IMR-90 (cell line): ENCODE measurements around the gene TPST1. TPM values are rescaled to one million over a fixed set of nuclear protein-coding genes. Genes with fewer than 3 reads are reported as not detected.
"Not testable (repeated sequence)": the region's sequence is repeated elsewhere in the genome, so short reads cannot be mapped to it uniquely, and the experiment has no call there.

Source experiments
- ATAC-seq: fragments of 200-7000 bp; cut with Tn5 transposase; 2 replicates; pipeline ENCODE4 v1.9.1; 2020; ENCODE audit warnings: low read depth, mild to moderate bottlenecking, moderate library complexity
- BruUV-seq: library from RNA; stranded (reverse); fragments of 400-500 nt; replicated peaks from 2 replicates; lab custom pipeline; 2021; lab: Mats Ljungman, UMichigan
- CTCF ChIA-PET: fragments of 300-600 bp; formaldehyde crosslinking; extraction: SDS; loops from one replicate; lab custom pipeline; 2021; ENCODE audit warnings: antibody characterized with exemption; lab: Yijun Ruan, JAX
- POLR2A ChIA-PET: fragments of 300-600 bp; sonication (Branson Sonifier 250); formaldehyde crosslinking; loops from one replicate; lab custom pipeline; 2022; ENCODE audit warnings: antibody characterized with exemption; ENCODE audit not compliant: unreplicated experiment; lab: Charles Lee
- DNase-seq: peaks from one replicate; pipeline ENCODE4 v3.0.0; 2013
- H2AFZ ChIP-seq: replicated peaks from 2 replicates; pipeline ENCODE3; 2013; ENCODE audit warnings: low read length, mild to moderate bottlenecking; ENCODE audit not compliant: poor library complexity
- H2AK5ac ChIP-seq: 2 replicates; pipeline ENCODE4 v1.6.1; 2013; ENCODE audit warnings: low read depth, low read length, inconsistent platforms
- H2AK9ac ChIP-seq: replicated peaks from 2 replicates; pipeline ENCODE3; 2013; ENCODE audit warnings: mild to moderate bottlenecking, low read depth, low read length, moderate library complexity; ENCODE audit not compliant: poor library complexity
- H2BK120ac ChIP-seq: 2 replicates; pipeline ENCODE4 v1.6.1; 2013; ENCODE audit warnings: low read depth, low read length, inconsistent platforms
- H2BK15ac ChIP-seq: 3 replicates; pipeline ENCODE4 v1.6.1; 2013; ENCODE audit warnings: low read depth, low read length, inconsistent platforms
- H2BK20ac ChIP-seq: 2 replicates; pipeline ENCODE4 v1.6.1; 2013; ENCODE audit warnings: low read depth, mild to moderate bottlenecking, inconsistent platforms, low read length, moderate library complexity
- H2BK5ac ChIP-seq: 2 replicates; pipeline ENCODE4 v1.6.1; 2013; ENCODE audit warnings: mild to moderate bottlenecking, low read depth, low read length, inconsistent platforms; ENCODE audit not compliant: poor library complexity, severe bottlenecking
- H3K14ac ChIP-seq: replicated peaks from 2 replicates; pipeline ENCODE4 v1.6.1; 2013; ENCODE audit warnings: low read depth, low read length, inconsistent platforms
- H3K18ac ChIP-seq: 2 replicates; pipeline ENCODE4 v1.6.1; 2013; ENCODE audit warnings: low read depth, low read length, control low read depth
- H3K23ac ChIP-seq: 2 replicates; pipeline ENCODE4 v1.6.1; 2013; ENCODE audit warnings: low read depth, low read length, inconsistent platforms
- H3K27ac ChIP-seq: 2 replicates; pipeline ENCODE4 v1.5.1; 2013; ENCODE audit warnings: mild to moderate bottlenecking, control low read depth, low read length; ENCODE audit not compliant: insufficient read depth
- H3K27me3 ChIP-seq: 2 replicates; pipeline ENCODE4 v1.6.1; 2013; ENCODE audit warnings: low read length; ENCODE audit not compliant: control insufficient read depth, insufficient read depth
- H3K36me3 ChIP-seq: 2 replicates; pipeline ENCODE4 v1.6.1; 2013; ENCODE audit warnings: low read length, mixed read lengths; ENCODE audit not compliant: control insufficient read depth, insufficient read depth
- H3K4ac ChIP-seq: 2 replicates; pipeline ENCODE4 v1.6.1; 2013; ENCODE audit warnings: low read depth, low read length, inconsistent platforms
- H3K4me1 ChIP-seq: 2 replicates; pipeline ENCODE4 v1.6.1; 2013; ENCODE audit warnings: low read length, mixed read lengths; ENCODE audit not compliant: control insufficient read depth, insufficient read depth
- H3K4me2 ChIP-seq: 2 replicates; pipeline ENCODE4 v1.6.1; 2013; ENCODE audit warnings: low read depth, mild to moderate bottlenecking, control low read depth, low read length, moderate library complexity
- H3K4me3 ChIP-seq: 2 replicates; pipeline ENCODE4 v1.5.1; 2013; ENCODE audit warnings: low read depth, mild to moderate bottlenecking, control low read depth, low read length, moderate library complexity; ENCODE audit not compliant: insufficient read depth
- H3K56ac ChIP-seq: 2 replicates; pipeline ENCODE4 v1.6.1; 2013; ENCODE audit warnings: low read length, inconsistent platforms; ENCODE audit not compliant: insufficient read depth; ENCODE audit errors: extremely low read depth
- H3K79me1 ChIP-seq, 2 experiments: 2 replicates each; pipeline ENCODE4 v1.6.1; 2013; ENCODE audit warnings: low read length in 2 of 2, inconsistent platforms in 1 of 2, low read depth in 1 of 2
- H3K9ac ChIP-seq: 2 replicates; pipeline ENCODE4 v1.6.1; 2013; ENCODE audit warnings: low read depth, low read length, control low read depth
- H3K9me1 ChIP-seq: 2 replicates; pipeline ENCODE4 v1.6.1; 2013; ENCODE audit warnings: low read length, inconsistent platforms; ENCODE audit not compliant: insufficient read depth
- H3K9me3 ChIP-seq: 2 replicates; pipeline ENCODE4 v1.6.1; 2013; ENCODE audit warnings: low read length; ENCODE audit not compliant: control insufficient read depth, insufficient read depth
- H4K20me1 ChIP-seq: 2 replicates; pipeline ENCODE4 v1.6.1; 2013; ENCODE audit warnings: low read length, inconsistent platforms; ENCODE audit not compliant: insufficient read depth
- H4K5ac ChIP-seq: 2 replicates; pipeline ENCODE4 v1.6.1; 2013; ENCODE audit warnings: mild to moderate bottlenecking, low read depth, low read length, control low read depth
- H4K8ac ChIP-seq, 2 experiments: 2 replicates each; pipeline ENCODE4 v1.6.1; 2013; ENCODE audit warnings: low read depth in 2 of 2, low read length in 2 of 2, control low read depth in 1 of 2, inconsistent platforms in 1 of 2
- H4K91ac ChIP-seq: 2 replicates; pipeline ENCODE4 v1.6.1; 2013; ENCODE audit warnings: low read depth, low read length, inconsistent platforms; ENCODE audit not compliant: insufficient read depth
- CEBPB ChIP-seq: IDR thresholded peaks from 2 replicates; pipeline ENCODE4 v1.6.1; 2012; ENCODE audit warnings: low read depth, low read length, improper control_type of control experiment
- POLR2A ChIP-seq: IDR thresholded peaks from 2 replicates; pipeline ENCODE4 v1.6.1; 2012; ENCODE audit warnings: mild to moderate bottlenecking, low read depth, low read length
- WGBS, 2 experiments: methylation state at CpG; one replicate each; pipeline versions ENCODE4 v1.1.5 to v1.1.7; 2013; ENCODE audit warnings: missing lambda C conversion rate in 2 of 2; ENCODE audit not compliant: insufficient read length in 1 of 2; ENCODE audit errors: extremely low coverage in 2 of 2; 5-methylcytosine and 5-hydroxymethylcytosine counted together
- dilution Hi-C: fragments of 300-500 bp; cut with HindIII; formaldehyde crosslinking; loops from one replicate; pipeline ENCODE4 v1.14.3; 2018; ENCODE audit warnings: low sequenced_read_pairs; ENCODE audit not compliant: unreplicated experiment
- in situ Hi-C: fragments of 300-500 bp; cut with MboI; formaldehyde crosslinking; loops from 3 replicates; pipeline ENCODE4 v1.14.3; 2019; ENCODE audit warnings: low sequenced_read_pairs, inconsistent platforms, mixed read lengths
- intact Hi-C: fragments of 100-400 bp; cut with micrococcal nuclease; formaldehyde crosslinking; loops from 2 replicates; pipeline ENCODE4 v1.10.0; 2022
- polyA plus RNA-seq, 3 experiments: library from polyadenylated mRNA; depleted of rRNA; stranded (reverse); fragments of >200 nt; gene quantifications; 2 replicates each; pipeline ENCODE4 v1.2.3, GENCODE V29; 2012; ENCODE audit warnings: low replicate concordance in 1 of 3
- total RNA-seq: library from RNA; depleted of rRNA; stranded (reverse); fragments of >200 nt; gene quantifications from 2 replicates; pipeline ENCODE4 v1.2.3, GENCODE V29; 2012

The TPST1 gene
- total and polyA plus RNA-seq, 2 of the 4 experiments (the other 2 are of a cell fraction): 37.7 to 58.6 TPM

GRCh38 chr7:66170309-66171231 lies 34.6 kb upstream of the TPST1 start:
- H2AK9ac ChIP-seq: peak overlapping the region; percentile 35
- no peak overlapping the region for H3K4me2 ChIP-seq
- no peaks in the 10 kb centered on the region for H4K20me1 ChIP-seq
- no peak overlapping the region for H3K4me3 ChIP-seq
- H4K91ac ChIP-seq: peak overlapping the region; percentile 41; the same call in 1 of the 2 replicates
- H3K4me1 ChIP-seq: peaks cover 10% of the 10 kb centered on the region
- no peak overlapping the region for H3K18ac ChIP-seq
- no peak for TF ChIP-seq POLR2A
- TF ChIP-seq CEBPB: peak; percentile 44; the same call in 1 of the 2 replicates
- H3K27me3 ChIP-seq: no peaks in the 10 kb centered on the region
- peaks cover 2% of the 10 kb centered on the region; the same call in 1 of the 2 replicates for H3K9me3 ChIP-seq
- H2BK15ac ChIP-seq: 0 out of 3 replicates have a peak overlapping the region, but pooled peaks have one; percentile 76
- dilution Hi-C loops (no loop called here), intact Hi-C loops (no loop called here), in situ Hi-C loops (no loop called here)
- no peak overlapping the region for H3K9ac ChIP-seq
- no peak overlapping the region for H2BK5ac ChIP-seq
- no peak overlapping the region for H3K27ac ChIP-seq
- no peak overlapping the region; the same call in 1 of the 2 replicates for H3K14ac ChIP-seq
- CTCF ChIA-PET: interaction anchor here (0.7 kb wide), 1 partner anchor 730 kb away, joined by 8 read pairs; no protein-coding TSS in a partner anchor
- peak overlapping the region; percentile 35 for H2AK5ac ChIP-seq
- H4K8ac ChIP-seq: 0 out of 4 replicates have a peak overlapping the region, but pooled peaks of 1 of the 2 experiments have one; percentile 28
- no peak overlapping the region; the same call in 1 of the 2 replicates for H4K5ac ChIP-seq
- DNase-seq (peak; percentile 15), ATAC-seq (no peak)
- H3K9me1 ChIP-seq: no peaks in the 10 kb centered on the region; the same call in 1 of the 2 replicates
- peak overlapping the region; percentile 70 for H2BK120ac ChIP-seq
- POLR2A ChIA-PET: interaction anchor here (0.5 kb wide), 1 partner anchor 9 kb away, joined by 11 read pairs; no protein-coding TSS in a partner anchor
- peak overlapping the region; percentile 58; the same call in 1 of the 2 replicates for H3K4ac ChIP-seq
- H3K79me1 ChIP-seq: no peaks in the 10 kb centered on the region
- peak overlapping the region; percentile 33; the same call in 1 of the 2 replicates for H3K23ac ChIP-seq
- peak overlapping the region; percentile 47 for H2AFZ ChIP-seq
- H3K36me3 ChIP-seq: no peaks in the 10 kb centered on the region
- WGBS, 2 experiments: 77% methylated on average over 5 of the region's 16 CpGs; no CpG with 5 or more reads in 1 of the 2 experiments
- no peak overlapping the region for H3K56ac ChIP-seq
- peak overlapping the region; percentile 34; the same call in 1 of the 2 replicates for H2BK20ac ChIP-seq
- BruUV-seq: no TSS peak

- H3K4me2 ChIP-seq, in situ Hi-C loops, dilution Hi-C loops, H2AFZ ChIP-seq, H3K9me3 ChIP-seq, H3K4ac ChIP-seq, CTCF ChIA-PET, H3K79me1 ChIP-seq, H3K27me3 ChIP-seq, ATAC-seq, H4K5ac ChIP-seq, DNase-seq, H3K14ac ChIP-seq, intact Hi-C loops, H4K20me1 ChIP-seq, H2AK9ac ChIP-seq, POLR2A ChIA-PET, H4K8ac ChIP-seq, H3K18ac ChIP-seq, H3K36me3 ChIP-seq, H2BK5ac ChIP-seq, H3K4me1 ChIP-seq, H2BK15ac ChIP-seq, H3K4me3 ChIP-seq, H2BK120ac ChIP-seq, BruUV-seq, H3K23ac ChIP-seq, H3K9ac ChIP-seq, H3K27ac ChIP-seq, H2BK20ac ChIP-seq, H3K56ac ChIP-seq, H4K91ac ChIP-seq, H3K9me1 ChIP-seq, H2AK5ac ChIP-seq: not testable (repeated sequence)
- 20% methylated on average over 1 of the region's 9 CpGs; no CpG with 5 or more reads in 1 of the 2 experiments for WGBS, 2 experiments
Measured at GRCh38 chr7:66172536-66173401, 32.4 kb upstream of the TPST1 start.
